IMR-90 (cell line): ENCODE data around the gene SRRM3. TPM values are rescaled to one million over a fixed set of nuclear protein-coding genes. Genes with fewer than 3 reads are reported as not detected.

Source experiments
- ATAC-seq: fragments of 200-7000 bp; cut with Tn5 transposase; 2 replicates; pipeline ENCODE4 v1.9.1; 2020; ENCODE audit warnings: low read depth, mild to moderate bottlenecking, moderate library complexity
- BruUV-seq: library from RNA; stranded (reverse); fragments of 400-500 nt; replicated peaks from 2 replicates; lab custom pipeline; 2021; lab: Mats Ljungman, UMichigan
- CTCF ChIA-PET: fragments of 300-600 bp; formaldehyde crosslinking; extraction: SDS; loops from one replicate; lab custom pipeline; 2021; ENCODE audit warnings: antibody characterized with exemption; lab: Yijun Ruan, JAX
- POLR2A ChIA-PET: fragments of 300-600 bp; sonication (Branson Sonifier 250); formaldehyde crosslinking; loops from one replicate; lab custom pipeline; 2022; ENCODE audit warnings: antibody characterized with exemption; ENCODE audit not compliant: unreplicated experiment; lab: Charles Lee
- DNase-seq: peaks from one replicate; pipeline ENCODE4 v3.0.0; 2013
- H2AFZ ChIP-seq: replicated peaks from 2 replicates; pipeline ENCODE3; 2013; ENCODE audit warnings: low read length, mild to moderate bottlenecking; ENCODE audit not compliant: poor library complexity
- H2AK5ac ChIP-seq: 2 replicates; pipeline ENCODE4 v1.6.1; 2013; ENCODE audit warnings: low read depth, low read length, inconsistent platforms
- H2AK9ac ChIP-seq: replicated peaks from 2 replicates; pipeline ENCODE3; 2013; ENCODE audit warnings: mild to moderate bottlenecking, low read depth, low read length, moderate library complexity; ENCODE audit not compliant: poor library complexity
- H2BK120ac ChIP-seq: 2 replicates; pipeline ENCODE4 v1.6.1; 2013; ENCODE audit warnings: low read depth, low read length, inconsistent platforms
- H2BK15ac ChIP-seq: 3 replicates; pipeline ENCODE4 v1.6.1; 2013; ENCODE audit warnings: low read depth, low read length, inconsistent platforms
- H2BK20ac ChIP-seq: 2 replicates; pipeline ENCODE4 v1.6.1; 2013; ENCODE audit warnings: low read depth, mild to moderate bottlenecking, inconsistent platforms, low read length, moderate library complexity
- H2BK5ac ChIP-seq: 2 replicates; pipeline ENCODE4 v1.6.1; 2013; ENCODE audit warnings: mild to moderate bottlenecking, low read depth, low read length, inconsistent platforms; ENCODE audit not compliant: poor library complexity, severe bottlenecking
- H3K14ac ChIP-seq: replicated peaks from 2 replicates; pipeline ENCODE4 v1.6.1; 2013; ENCODE audit warnings: low read depth, low read length, inconsistent platforms
- H3K18ac ChIP-seq: 2 replicates; pipeline ENCODE4 v1.6.1; 2013; ENCODE audit warnings: low read depth, low read length, control low read depth
- H3K23ac ChIP-seq: 2 replicates; pipeline ENCODE4 v1.6.1; 2013; ENCODE audit warnings: low read depth, low read length, inconsistent platforms
- H3K27ac ChIP-seq: 2 replicates; pipeline ENCODE4 v1.5.1; 2013; ENCODE audit warnings: mild to moderate bottlenecking, control low read depth, low read length; ENCODE audit not compliant: insufficient read depth
- H3K27me3 ChIP-seq: 2 replicates; pipeline ENCODE4 v1.6.1; 2013; ENCODE audit warnings: low read length; ENCODE audit not compliant: control insufficient read depth, insufficient read depth
- H3K36me3 ChIP-seq: 2 replicates; pipeline ENCODE4 v1.6.1; 2013; ENCODE audit warnings: low read length, mixed read lengths; ENCODE audit not compliant: control insufficient read depth, insufficient read depth
- H3K4ac ChIP-seq: 2 replicates; pipeline ENCODE4 v1.6.1; 2013; ENCODE audit warnings: low read depth, low read length, inconsistent platforms
- H3K4me1 ChIP-seq: 2 replicates; pipeline ENCODE4 v1.6.1; 2013; ENCODE audit warnings: low read length, mixed read lengths; ENCODE audit not compliant: control insufficient read depth, insufficient read depth
- H3K4me2 ChIP-seq: 2 replicates; pipeline ENCODE4 v1.6.1; 2013; ENCODE audit warnings: low read depth, mild to moderate bottlenecking, control low read depth, low read length, moderate library complexity
- H3K4me3 ChIP-seq: 2 replicates; pipeline ENCODE4 v1.5.1; 2013; ENCODE audit warnings: low read depth, mild to moderate bottlenecking, control low read depth, low read length, moderate library complexity; ENCODE audit not compliant: insufficient read depth
- H3K56ac ChIP-seq: 2 replicates; pipeline ENCODE4 v1.6.1; 2013; ENCODE audit warnings: low read length, inconsistent platforms; ENCODE audit not compliant: insufficient read depth; ENCODE audit errors: extremely low read depth
- H3K79me1 ChIP-seq, 2 experiments: 2 replicates each; pipeline ENCODE4 v1.6.1; 2013; ENCODE audit warnings: low read length in 2 of 2, inconsistent platforms in 1 of 2, low read depth in 1 of 2
- H3K9ac ChIP-seq: 2 replicates; pipeline ENCODE4 v1.6.1; 2013; ENCODE audit warnings: low read depth, low read length, control low read depth
- H3K9me1 ChIP-seq: 2 replicates; pipeline ENCODE4 v1.6.1; 2013; ENCODE audit warnings: low read length, inconsistent platforms; ENCODE audit not compliant: insufficient read depth
- H3K9me3 ChIP-seq: 2 replicates; pipeline ENCODE4 v1.6.1; 2013; ENCODE audit warnings: low read length; ENCODE audit not compliant: control insufficient read depth, insufficient read depth
- H4K20me1 ChIP-seq: 2 replicates; pipeline ENCODE4 v1.6.1; 2013; ENCODE audit warnings: low read length, inconsistent platforms; ENCODE audit not compliant: insufficient read depth
- H4K5ac ChIP-seq: 2 replicates; pipeline ENCODE4 v1.6.1; 2013; ENCODE audit warnings: mild to moderate bottlenecking, low read depth, low read length, control low read depth
- H4K8ac ChIP-seq, 2 experiments: 2 replicates each; pipeline ENCODE4 v1.6.1; 2013; ENCODE audit warnings: low read depth in 2 of 2, low read length in 2 of 2, control low read depth in 1 of 2, inconsistent platforms in 1 of 2
- H4K91ac ChIP-seq: 2 replicates; pipeline ENCODE4 v1.6.1; 2013; ENCODE audit warnings: low read depth, low read length, inconsistent platforms; ENCODE audit not compliant: insufficient read depth
- BHLHE40 ChIP-seq: fragments of 150-350 bp; IDR thresholded peaks from 2 replicates; pipeline ENCODE4 v1.6.1; 2016; ENCODE audit warnings: mild to moderate bottlenecking, low read depth, low read length
- CEBPB ChIP-seq: IDR thresholded peaks from 2 replicates; pipeline ENCODE4 v1.6.1; 2012; ENCODE audit warnings: low read depth, low read length, improper control_type of control experiment
- CHD1 ChIP-seq: IDR thresholded peaks from 2 replicates; pipeline ENCODE4 v1.6.1; 2012; ENCODE audit warnings: low read depth, low read length, improper control_type of control experiment
- CTCF ChIP-seq: conservative IDR thresholded peaks from 2 replicates; pipeline ENCODE4 v1.5.1; 2012; ENCODE audit warnings: mild to moderate bottlenecking, low read depth, low read length, improper control_type of control experiment
- ELK1 ChIP-seq: fragments of 150-350 bp; IDR thresholded peaks from 2 replicates; pipeline ENCODE4 v1.6.1; 2016; ENCODE audit warnings: low read depth, mild to moderate bottlenecking, low read length, moderate library complexity, borderline replicate concordance
- FOS ChIP-seq: fragments of 150-350 bp; IDR thresholded peaks from 2 replicates; pipeline ENCODE4 v1.6.1; 2016; ENCODE audit warnings: low read depth, low read length
- MAFK ChIP-seq: IDR thresholded peaks from 2 replicates; pipeline ENCODE4 v1.6.1; 2012; ENCODE audit warnings: low read depth, low read length, improper control_type of control experiment
- MAZ ChIP-seq: IDR thresholded peaks from 2 replicates; pipeline ENCODE4 v1.6.1; 2012; ENCODE audit warnings: low read depth, mild to moderate bottlenecking, low read length, improper control_type of control experiment, moderate library complexity, borderline replicate concordance
- MXI1 ChIP-seq: IDR thresholded peaks from 2 replicates; pipeline ENCODE4 v1.6.1; 2012; ENCODE audit warnings: low read depth, mild to moderate bottlenecking, low read length, moderate library complexity, borderline replicate concordance
- NFE2L2 ChIP-seq: fragments of 150-350 bp; IDR thresholded peaks from 2 replicates; pipeline ENCODE4 v1.6.1; 2016; ENCODE audit warnings: low read depth, mild to moderate bottlenecking, low read length
- POLR2A ChIP-seq: IDR thresholded peaks from 2 replicates; pipeline ENCODE4 v1.6.1; 2012; ENCODE audit warnings: mild to moderate bottlenecking, low read depth, low read length
- RAD21 ChIP-seq: IDR thresholded peaks from 2 replicates; pipeline ENCODE4 v1.6.1; 2012; ENCODE audit warnings: low read length, improper control_type of control experiment
- RCOR1 ChIP-seq: IDR thresholded peaks from 2 replicates; pipeline ENCODE4 v1.6.1; 2012; ENCODE audit warnings: mild to moderate bottlenecking, low read length, improper control_type of control experiment; ENCODE audit not compliant: insufficient replicate concordance
- RFX5 ChIP-seq: IDR thresholded peaks from 2 replicates; pipeline ENCODE4 v1.8.0; 2012; ENCODE audit warnings: low read depth, mild to moderate bottlenecking, low read length, moderate library complexity
- SMC3 ChIP-seq: fragments of 150-350 bp; IDR thresholded peaks from 2 replicates; pipeline ENCODE4 v1.6.1; 2016; ENCODE audit warnings: low read depth, mild to moderate bottlenecking, antibody characterized with exemption, low read length, moderate library complexity
- USF2 ChIP-seq: fragments of 150-350 bp; IDR thresholded peaks from 2 replicates; pipeline ENCODE4 v1.6.1; 2017; ENCODE audit warnings: mild to moderate bottlenecking, antibody characterized with exemption, low read length, low read depth
- WGBS, 2 experiments: methylation state at CpG; one replicate each; pipeline versions ENCODE4 v1.1.5 to v1.1.7; 2013; ENCODE audit warnings: missing lambda C conversion rate in 2 of 2; ENCODE audit not compliant: insufficient read length in 1 of 2; ENCODE audit errors: extremely low coverage in 2 of 2; 5-methylcytosine and 5-hydroxymethylcytosine counted together
- dilution Hi-C: fragments of 300-500 bp; cut with HindIII; formaldehyde crosslinking; loops from one replicate; pipeline ENCODE4 v1.14.3; 2018; ENCODE audit warnings: low sequenced_read_pairs; ENCODE audit not compliant: unreplicated experiment
- in situ Hi-C: fragments of 300-500 bp; cut with MboI; formaldehyde crosslinking; loops from 3 replicates; pipeline ENCODE4 v1.14.3; 2019; ENCODE audit warnings: low sequenced_read_pairs, inconsistent platforms, mixed read lengths
- intact Hi-C: fragments of 100-400 bp; cut with micrococcal nuclease; formaldehyde crosslinking; loops from 2 replicates; pipeline ENCODE4 v1.10.0; 2022
- polyA plus RNA-seq, 3 experiments: library from polyadenylated mRNA; depleted of rRNA; stranded (reverse); fragments of >200 nt; gene quantifications; 2 replicates each; pipeline ENCODE4 v1.2.3, GENCODE V29; 2012; ENCODE audit warnings: low replicate concordance in 1 of 3
- total RNA-seq: library from RNA; depleted of rRNA; stranded (reverse); fragments of >200 nt; gene quantifications from 2 replicates; pipeline ENCODE4 v1.2.3, GENCODE V29; 2012

The SRRM3 gene
- total and polyA plus RNA-seq, 2 of the 4 experiments (the other 2 are of a cell fraction), result 0.18 to 2.5 TPM

- H3K14ac ChIP-seq, result no peak overlapping the region
Observed at GRCh38 chr7:76315364-76315763, 113.7 kb downstream of the SRRM3 start.

More at GRCh38 chr7:76315364-76315763, 113.7 kb downstream of the SRRM3 start:
- BruUV-seq, result no TSS peak
- no peak overlapping the region for H3K56ac ChIP-seq
- H2AFZ ChIP-seq, result no peak overlapping the region
- H3K18ac ChIP-seq, result no peak overlapping the region
- peaks cover 7% of the 10 kb centered on the region; the same call in 1 of the 2 replicates for H4K20me1 ChIP-seq
- intact Hi-C loops, result loop anchor here (2.0 to 5.0 kb wide), 2 partner anchors 42 to 53 kb away; partner anchors contain the start of gene YWHAG
- no peak for TF ChIP-seq RCOR1
- TF ChIP-seq USF2, result no peak
- TF ChIP-seq RFX5, result no peak
- TF ChIP-seq MAFK, result no peak
- TF ChIP-seq POLR2A, result no peak
- TF ChIP-seq MXI1, result no peak
- no peak for TF ChIP-seq CEBPB
- no peak for TF ChIP-seq BHLHE40
- TF ChIP-seq RAD21, result no peak
- no peak for TF ChIP-seq CTCF
- TF ChIP-seq NFE2L2, result no peak
- no peak for TF ChIP-seq CHD1
- no peak for TF ChIP-seq FOS
- no peak for TF ChIP-seq MAZ
- TF ChIP-seq ELK1, result no peak
- no peak for TF ChIP-seq SMC3
- no peak overlapping the region; the same call in 1 of the 2 replicates for H3K4ac ChIP-seq
- peaks cover 5% of the 10 kb centered on the region; the same call in 1 of the 2 replicates for H3K9me1 ChIP-seq
- peaks cover 5 to 22% of the 10 kb centered on the region in 2 experiments for H3K79me1 ChIP-seq
- WGBS, 2 experiments, result 69% methylated on average over 2 of the region's 5 CpGs; no CpG with 5 or more reads in 1 of the 2 experiments
- peaks cover 8% of the 10 kb centered on the region for H3K4me1 ChIP-seq
- DNase-seq (no peak), ATAC-seq (no peak)
- CTCF ChIA-PET, result interaction anchor here (2.0 kb wide), 1 partner anchor 23 kb away, joined by 8 read pairs; no protein-coding TSS in a partner anchor
- H3K36me3 ChIP-seq, result 0 out of 2 replicates have a peak, but pooled peaks cover 3% of the 10 kb centered on the region
- H2BK120ac ChIP-seq, result no peak overlapping the region
- no peak overlapping the region for H3K23ac ChIP-seq
- no peaks in the 10 kb centered on the region for H3K27me3 ChIP-seq
- no peak overlapping the region for H2BK20ac ChIP-seq
- H3K4me3 ChIP-seq, result no peak overlapping the region
- H4K5ac ChIP-seq, result no peak overlapping the region
- no peak overlapping the region for H2BK5ac ChIP-seq
- dilution Hi-C loops, result no loop called here
- H4K91ac ChIP-seq, result no peak overlapping the region
- no peak overlapping the region for H3K9ac ChIP-seq
- no peaks in the 10 kb centered on the region for H3K9me3 ChIP-seq
- POLR2A ChIA-PET, result no interaction called here
- in situ Hi-C loops, result no loop called here
- H3K27ac ChIP-seq, result no peak overlapping the region
- peak overlapping the region; percentile 30 for H2AK9ac ChIP-seq
- no peak overlapping the region for H2BK15ac ChIP-seq
- H3K4me2 ChIP-seq, result no peak overlapping the region
- H2AK5ac ChIP-seq, result 0 out of 2 replicates have a peak overlapping the region, but pooled peaks have one; percentile 15
- no peak overlapping the region for H4K8ac ChIP-seq
